Cortex of kidney (tissue), 1 donor: Measurements from ENCODE around the gene OR6S1.
"Not testable (repeated sequence)": the region's sequence is repeated elsewhere in the genome, so short reads cannot be mapped to it uniquely, and the experiment has no call there.

Source experiments
- DNase-seq: peaks from one replicate; lab custom pipeline; 2025; lab: John Stamatoyannopoulos, UW

OR6S1 gene

GRCh38 chr14:20668969-20669368 lies 27.5 kb upstream of the OR6S1 start:
- no peak for DNase-seq

- DNase-seq, result no peak
These were observed 26.5 kb upstream of the OR6S1 start for GRCh38 chr14:20667957-20668356.

GRCh38 chr14:20666400-20666961 lies 25.0 kb upstream of the OR6S1 start:
- DNase-seq, result not testable (repeated sequence)

- no peak for DNase-seq
These were observed 21.7 kb upstream of the OR6S1 start for GRCh38 chr14:20662968-20663732.

- DNase-seq, result no peak
These were observed 19.7 kb upstream of the OR6S1 start for GRCh38 chr14:20661197-20661596.

GRCh38 chr14:20659813-20660395 lies 18.4 kb upstream of the OR6S1 start:
- no peak for DNase-seq

- DNase-seq, result no peak
These were observed 17.8 kb upstream of the OR6S1 start for GRCh38 chr14:20659336-20659735.

- no peak for DNase-seq
These were observed 16.8 kb upstream of the OR6S1 start for GRCh38 chr14:20658246-20658645.

- DNase-seq, result no peak
These were observed 16.0 kb upstream of the OR6S1 start for GRCh38 chr14:20657216-20658211.

- no peak for DNase-seq
These were observed 14.8 kb upstream of the OR6S1 start for GRCh38 chr14:20656274-20656673.

- no peak for DNase-seq
These were observed 14.4 kb upstream of the OR6S1 start for GRCh38 chr14:20655851-20656250.

GRCh38 chr14:20652996-20653975 lies 11.8 kb upstream of the OR6S1 start:
- no peak for DNase-seq

- DNase-seq, result no peak
These were observed 4.0 kb upstream of the OR6S1 start for GRCh38 chr14:20645481-20645880.

- no peak for DNase-seq
These were observed 3.0 kb upstream of the OR6S1 start for GRCh38 chr14:20644520-20644919.

GRCh38 chr14:20642755-20643154 lies 1.3 kb upstream of the OR6S1 start:
- not testable (repeated sequence) for DNase-seq

- DNase-seq, result no peak
These were observed 691 bp upstream of the OR6S1 start for GRCh38 chr14:20642182-20642581.

GRCh38 chr14:20632831-20633691 lies 8.4 kb downstream of the OR6S1 start:
- DNase-seq, result no peak

- DNase-seq, result no peak
These were observed 9.1 kb downstream of the OR6S1 start for GRCh38 chr14:20632448-20632830.

- DNase-seq, result no peak
These were observed 9.6 kb downstream of the OR6S1 start for GRCh38 chr14:20631880-20632389.
